A549 treated with Mapracorat at 1 μM for 4 hours (cell line): Measurements from ENCODE around the gene CFAP45. TPM values are rescaled to one million over a fixed set of nuclear protein-coding genes. Genes with fewer than 3 reads are reported as not detected.

Experiments used
- total RNA-seq: library from RNA; stranded (reverse); fragments of 200-300 nt; extraction: Qiagen RNA extraction; gene quantifications from 5 replicates; pipeline ENCODE4 v1.2.3, GENCODE V29; 2022

The CFAP45 gene, protein sequence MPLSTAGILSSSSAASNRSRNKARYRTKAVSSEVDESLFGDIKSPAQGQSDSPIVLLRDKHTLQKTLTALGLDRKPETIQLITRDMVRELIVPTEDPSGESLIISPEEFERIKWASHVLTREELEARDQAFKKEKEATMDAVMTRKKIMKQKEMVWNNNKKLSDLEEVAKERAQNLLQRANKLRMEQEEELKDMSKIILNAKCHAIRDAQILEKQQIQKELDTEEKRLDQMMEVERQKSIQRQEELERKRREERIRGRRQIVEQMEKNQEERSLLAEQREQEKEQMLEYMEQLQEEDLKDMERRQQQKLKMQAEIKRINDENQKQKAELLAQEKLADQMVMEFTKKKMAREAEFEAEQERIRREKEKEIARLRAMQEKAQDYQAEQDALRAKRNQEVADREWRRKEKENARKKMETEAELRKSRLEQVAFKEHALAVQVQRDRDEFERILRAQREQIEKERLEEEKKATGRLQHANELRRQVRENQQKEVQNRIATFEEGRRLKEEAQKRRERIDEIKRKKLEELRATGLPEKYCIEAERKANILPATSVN
- total RNA-seq, result 0.73 to 1.1 TPM (median 0.92 TPM) in 5 replicates

DNA sequence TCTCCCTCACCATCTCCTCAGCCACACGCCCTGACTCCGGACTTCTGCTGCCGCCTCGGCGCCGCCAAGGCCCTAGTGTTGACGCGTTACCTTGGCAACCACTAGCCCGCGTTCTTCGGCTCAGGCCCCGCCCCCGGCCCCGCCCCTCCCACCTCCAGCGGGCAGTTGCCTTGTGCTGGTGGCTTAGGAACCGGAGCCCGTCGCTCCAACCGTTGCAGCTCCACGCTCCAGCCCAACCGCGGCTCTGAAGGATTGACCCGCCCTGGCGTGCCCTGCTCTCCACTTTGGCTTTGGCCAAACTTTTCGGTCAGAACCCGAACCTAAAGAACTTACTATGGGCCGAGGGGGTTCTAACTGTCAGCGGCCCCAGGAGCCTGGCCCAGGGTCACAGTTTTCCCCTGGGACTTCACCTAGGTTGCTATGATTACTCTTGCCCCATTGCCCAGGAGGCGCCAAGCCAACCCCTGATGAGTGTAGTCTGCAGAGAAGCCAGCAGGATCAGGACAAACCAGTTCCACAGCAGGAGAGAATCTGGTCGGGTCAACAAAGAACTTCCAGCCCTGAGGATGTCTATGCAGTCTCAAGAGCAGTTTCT lies at the start of gene CFAP45:
Gene CFAP45, minus strand, starts transcription at position 80 of the 595 bp plus-strand sequence. Its CDS starts 67 bp downstream, at position 13.

DNA sequence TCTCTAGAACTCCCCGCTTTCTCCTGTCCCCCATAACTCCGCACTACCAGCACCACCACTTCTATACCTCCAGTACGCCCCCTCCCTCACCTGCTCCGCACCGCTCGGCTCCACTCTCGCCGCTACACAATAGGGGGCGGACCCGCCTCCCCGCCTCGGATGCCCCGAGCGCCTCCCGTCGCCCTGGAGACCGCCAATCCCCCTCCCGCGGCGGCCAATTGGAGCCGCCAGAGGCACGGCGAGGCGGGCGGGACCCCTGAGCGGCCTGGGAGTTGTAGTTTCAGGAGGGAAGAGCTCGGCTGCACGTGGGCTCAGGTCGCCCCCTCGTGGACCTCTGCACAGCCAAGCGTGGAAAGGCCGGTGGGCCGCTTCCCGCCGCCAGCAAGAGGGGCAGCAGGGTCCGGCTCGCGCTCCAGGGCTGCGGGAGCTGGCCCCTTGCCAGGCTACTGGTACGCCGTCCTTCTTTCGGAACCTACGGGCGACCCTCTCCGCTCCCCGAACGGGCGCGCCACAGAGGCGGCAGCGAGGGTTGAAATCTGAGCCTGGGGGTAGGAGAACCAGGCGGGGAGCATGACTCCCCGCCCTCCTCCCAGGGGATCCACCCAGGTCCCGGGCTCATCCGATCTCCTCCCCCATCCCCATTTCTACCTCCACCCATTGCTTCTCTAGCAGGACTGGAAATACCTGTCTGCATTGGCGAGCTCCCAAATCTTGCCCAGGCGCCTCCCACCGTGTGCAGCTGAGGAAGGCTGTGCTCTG lies 45.7 kb upstream of the CFAP45 start, which contains the start of gene IGSF9:
Gene IGSF9, minus strand, starts transcription at position 131 of the 759 bp plus-strand sequence. CDS start 2,159 bp downstream, outside the sequence.

DNA sequence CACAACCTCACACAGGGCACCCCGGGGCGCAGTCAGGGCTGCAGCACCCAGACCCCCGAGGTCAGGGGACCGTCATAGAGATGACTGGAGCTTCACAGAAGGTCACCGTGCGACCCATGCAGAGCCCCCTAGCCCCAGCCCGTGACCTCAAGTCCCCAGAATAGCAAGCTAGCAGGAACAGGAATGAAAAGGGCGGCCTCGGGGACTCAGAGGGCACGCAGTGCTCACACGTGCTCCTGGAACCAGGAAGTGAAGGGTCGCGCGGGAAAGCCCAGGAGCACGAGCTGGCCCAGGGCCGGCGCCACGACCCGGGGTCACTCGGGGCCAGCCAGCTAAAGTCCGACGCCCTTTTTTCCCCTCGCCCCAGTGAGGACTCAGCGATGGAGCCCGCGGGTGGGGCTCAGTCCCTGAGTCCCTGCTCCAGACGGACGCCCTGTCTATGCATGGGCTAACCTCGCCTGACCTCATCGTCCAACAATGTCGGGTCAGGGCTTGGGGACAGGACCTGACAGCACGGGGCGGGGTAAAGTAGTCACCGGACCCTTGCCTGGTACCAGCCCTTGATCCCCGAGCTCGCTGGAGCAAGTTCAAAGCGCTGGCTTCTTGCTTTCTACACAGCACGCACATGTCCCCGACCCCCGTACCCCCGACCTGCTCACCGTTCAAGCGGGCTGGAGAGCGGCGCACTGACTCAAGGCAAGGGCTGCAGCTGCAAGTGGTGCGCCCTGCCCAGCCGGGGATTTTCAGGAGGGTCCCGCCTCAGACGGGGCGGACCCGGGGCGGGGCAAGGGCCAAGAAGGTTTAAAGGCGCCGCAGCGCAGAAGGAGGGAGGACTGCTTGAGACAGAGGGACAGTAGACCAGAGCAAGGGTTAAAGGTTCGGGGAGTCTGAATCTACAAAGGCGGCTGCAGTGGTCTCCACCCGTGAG lies 25.1 kb upstream of the CFAP45 start, which contains the start of gene TAGLN2:
Gene TAGLN2, minus strand, starts transcription at position 717 of the 928 bp plus-strand sequence. CDS start 4,998 bp downstream, outside the sequence.

GRCh38 chr1:159862557-159862956 lies 37.4 kb downstream of the CFAP45 start, which contains the start of gene VSIG8:
TSS of gene VSIG8 (minus strand) at chr1:159862657. CDS start at chr1:159862521, 136 bp downstream.

GRCh38 chr1:159826441-159827101 lies 73.4 kb downstream of the CFAP45 start, which contains the start of gene SLAMF8:
TSS of gene SLAMF8 (plus strand) at chr1:159826873. CDS start at chr1:159826899, 26 bp downstream.

Other genes with a start within 250 kb of the CFAP45 start
- gene CRP, start 185.6 kb downstream of the CFAP45 start, total RNA-seq, result not detected in 5 replicates
- gene DUSP23, start 119.2 kb downstream of the CFAP45 start, total RNA-seq, result 62.5 to 80.5 TPM (median 77.7 TPM) in 5 replicates
- gene FCRL6, start 97.8 kb downstream of the CFAP45 start, total RNA-seq, result not detected in 5 replicates
- gene SLAMF8, start 73.3 kb downstream of the CFAP45 start, total RNA-seq, result 0.08 to 0.27 TPM (median 0.22 TPM) in 5 replicates
- gene VSIG8, start 37.5 kb downstream of the CFAP45 start, total RNA-seq, result 0.17 TPM in 1 of 5 replicates, not detected in the others
- 990 to 1,051 TPM (median 1,033 TPM) in 5 replicates for gene TAGLN2, start 25.3 kb upstream of the CFAP45 start, total RNA-seq
- 0.13 to 0.26 TPM (median 0.23 TPM) in 5 replicates for gene IGSF9, start 45.4 kb upstream of the CFAP45 start, total RNA-seq
- gene SLAMF9, start 54.1 kb upstream of the CFAP45 start, total RNA-seq, result 0.12 to 0.94 TPM (median 0.49 TPM) in 5 replicates
- 3.8 to 4.4 TPM (median 4.2 TPM) in 5 replicates for gene PIGM, start 131.8 kb upstream of the CFAP45 start, total RNA-seq
- not detected in 5 replicates for gene KCNJ10, start 170.0 kb upstream of the CFAP45 start, total RNA-seq
- gene KCNJ9, start 181.4 kb upstream of the CFAP45 start, total RNA-seq, result not detected in 5 replicates
- 6.4 to 10.7 TPM (median 9.3 TPM) in 5 replicates for gene IGSF8, start 198.5 kb upstream of the CFAP45 start, total RNA-seq
- gene ATP1A2, start 215.6 kb upstream of the CFAP45 start, total RNA-seq, result 0.04 to 0.10 TPM (median 0.05 TPM) in 5 replicates